Testis (tissue), 2 donors: Measurements from ENCODE around the gene PWWP2B.

Experiments
- CTCF ChIP-seq, 3 experiments: fragments of 450-650 bp in 2 of 3; fragments of 200-600 bp in 1 of 3; sonication (generic) in 1 of 3; IDR thresholded peaks; one replicate each; pipeline ENCODE4 v1.5.1; 2016 to 2019; ENCODE audit warnings: antibody characterized with exemption in 3 of 3, mild to moderate bottlenecking in 2 of 3, moderate library complexity in 1 of 3
- POLR2A ChIP-seq: fragments of 450-650 bp; IDR thresholded peaks from one replicate; pipeline ENCODE4 v1.6.1; 2017; ENCODE audit warnings: antibody characterized with exemption, mild to moderate bottlenecking, moderate library complexity

DNA sequence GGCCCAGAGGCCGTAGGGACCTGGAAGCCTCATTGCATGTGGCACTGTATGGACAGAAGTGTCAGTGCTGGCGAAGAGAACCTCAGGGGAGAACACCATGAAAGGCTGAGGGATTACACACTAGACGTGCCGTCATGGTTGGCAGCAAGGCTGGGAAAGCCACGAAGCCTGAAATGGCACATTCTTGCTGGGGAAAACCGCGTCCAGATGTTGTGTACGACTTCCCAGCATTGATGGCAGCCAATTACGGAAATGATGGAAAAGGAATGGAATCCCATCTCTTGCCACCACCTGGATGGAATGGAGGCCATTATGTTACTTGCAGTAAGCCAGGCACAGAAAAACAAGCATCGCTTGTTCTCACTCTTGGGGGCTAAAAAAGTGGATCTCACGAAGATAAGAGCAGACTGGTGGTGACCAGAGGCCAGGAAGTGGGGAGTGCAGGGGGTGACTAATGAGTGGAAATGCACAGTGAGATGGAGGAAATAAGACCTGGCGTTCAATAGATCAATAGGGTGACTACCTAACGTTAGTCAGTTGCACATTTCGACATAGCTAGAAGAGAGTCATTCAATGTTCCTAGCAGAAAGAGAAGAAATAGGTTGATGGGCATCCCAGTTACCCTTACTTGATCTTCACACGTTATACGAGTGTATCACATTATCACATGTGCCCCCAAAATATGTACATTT lies 14.6 kb upstream of the PWWP2B start:
- TF ChIP-seq CTCF (IDR thresholded peaks at IDR 0.05): no peak
- TF ChIP-seq POLR2A: no peak
